Mesothelial cell of epicardium (in vitro differentiated cells): ENCODE data around the gene GLP1R. TPM values are rescaled to one million over a fixed set of nuclear protein-coding genes. Genes with fewer than 3 reads are reported as not detected.

ENCODE experiments used
- DNase-seq, 2 experiments: peaks; one replicate each; pipeline ENCODE4 v3.0.0; 2021; ENCODE audit warnings: low spot score in 2 of 2; ENCODE audit not compliant: unreplicated experiment in 2 of 2
- H3K27ac Mint-ChIP-seq: 2 replicates; pipeline ENCODE4 v1.8.0; 2021; ENCODE audit warnings: mixed read lengths
- H3K27me3 Mint-ChIP-seq: 2 replicates; pipeline ENCODE4 v1.8.0; 2021; ENCODE audit warnings: low read depth, mixed read lengths
- H3K36me3 Mint-ChIP-seq: 2 replicates; pipeline ENCODE4 v1.8.0; 2021; ENCODE audit warnings: mixed read lengths
- H3K4me1 Mint-ChIP-seq: 2 replicates; pipeline ENCODE4 v1.8.0; 2021; ENCODE audit warnings: mixed read lengths
- H3K4me3 Mint-ChIP-seq: 2 replicates; pipeline ENCODE4 v1.8.0; 2021; ENCODE audit warnings: mild to moderate bottlenecking, moderate library complexity, mixed read lengths
- H3K9me3 Mint-ChIP-seq: 2 replicates; pipeline ENCODE4 v1.8.0; 2021; ENCODE audit warnings: mixed read lengths
- CTCF ChIP-seq: fragments of 200-600 bp; sonication (generic); IDR thresholded peaks from one replicate; pipeline ENCODE4 v1.5.0; 2021; ENCODE audit warnings: antibody characterized with exemption; ENCODE audit not compliant: unreplicated experiment
- total RNA-seq: library from RNA; stranded (reverse); gene quantifications from 3 replicates; pipeline ENCODE4 v1.2.1, GENCODE V29; 2021

Gene GLP1R
- total RNA-seq, 1 donor from 2014 or later, result not detected

GRCh38 chr6:39113788-39114187 is 65.2 kb downstream of the GLP1R start:
- no peaks in the 10 kb centered on the region for H3K9me3 Mint-ChIP-seq
- no peak for DNase-seq
- H3K36me3 Mint-ChIP-seq, result peaks cover 18% of the 10 kb centered on the region
- no peaks in the 10 kb centered on the region for H3K27me3 Mint-ChIP-seq
- TF ChIP-seq CTCF, result no peak
- peaks cover 19% of the 10 kb centered on the region for H3K4me1 Mint-ChIP-seq
- H3K4me3 Mint-ChIP-seq, result peak overlapping the region; percentile 92
- peak overlapping the region; percentile 97 for H3K27ac Mint-ChIP-seq

- H3K4me1 Mint-ChIP-seq, result peaks cover 18% of the 10 kb centered on the region
- H3K9me3 Mint-ChIP-seq, result no peaks in the 10 kb centered on the region
- no peaks in the 10 kb centered on the region for H3K27me3 Mint-ChIP-seq
- peak overlapping the region; percentile 92 for H3K4me3 Mint-ChIP-seq
- no peak for TF ChIP-seq CTCF
- peaks cover 13% of the 10 kb centered on the region for H3K36me3 Mint-ChIP-seq
- no peak for DNase-seq
- H3K27ac Mint-ChIP-seq, result peak overlapping the region; percentile 97
These were observed 65.8 kb downstream of the GLP1R start for GRCh38 chr6:39114388-39114703.

- peaks cover 4% of the 10 kb centered on the region for H3K27me3 Mint-ChIP-seq
- TF ChIP-seq CTCF, result no peak
- peak; percentile 92 to 96 for DNase-seq
- no peaks in the 10 kb centered on the region for H3K9me3 Mint-ChIP-seq
- H3K4me3 Mint-ChIP-seq, result peak within 1 kb of the TSS; percentile 92
- H3K27ac Mint-ChIP-seq, result peak within 1 kb of the TSS; percentile 97
- H3K36me3 Mint-ChIP-seq, result peaks cover 12% of the 10 kb centered on the region
- peaks cover 18% of the 10 kb centered on the region for H3K4me1 Mint-ChIP-seq
These were observed 66.4 kb downstream of the GLP1R start, which contains the start of gene SAYSD1 for GRCh38 chr6:39114704-39115599. Gene SAYSD1, minus strand, starts transcription at chr6:39115186. Its CDS starts 97 bp downstream, at chr6:39115089.

GRCh38 chr6:39118921-39119320 is 70.3 kb downstream of the GLP1R start:
- no peak overlapping the region for H3K27ac Mint-ChIP-seq
- H3K9me3 Mint-ChIP-seq, result no peaks in the 10 kb centered on the region
- TF ChIP-seq CTCF, result no peak
- no peaks in the 10 kb centered on the region for H3K36me3 Mint-ChIP-seq
- H3K4me3 Mint-ChIP-seq, result no peak overlapping the region
- no peak for DNase-seq
- H3K27me3 Mint-ChIP-seq, result peaks cover 33% of the 10 kb centered on the region
- peaks cover 11% of the 10 kb centered on the region for H3K4me1 Mint-ChIP-seq

- H3K9me3 Mint-ChIP-seq, result no peaks in the 10 kb centered on the region
- no peak overlapping the region for H3K4me3 Mint-ChIP-seq
- H3K27me3 Mint-ChIP-seq, result peaks cover 54% of the 10 kb centered on the region
- no peaks in the 10 kb centered on the region for H3K4me1 Mint-ChIP-seq
- no peak overlapping the region for H3K27ac Mint-ChIP-seq
- TF ChIP-seq CTCF, result no peak
- no peaks in the 10 kb centered on the region for H3K36me3 Mint-ChIP-seq
- DNase-seq, result no peak
These were observed 75.5 kb downstream of the GLP1R start for GRCh38 chr6:39124114-39124513.
